Peyer's patch (tissue), 4 donors: ENCODE results near the gene MTM1.

Experiments used
- CTCF ChIP-seq, 6 experiments: fragments of 450-650 bp in 4 of 6; fragments of 200-600 bp in 2 of 6; sonication (generic) in 1 of 6; IDR thresholded peaks; one replicate each; pipeline ENCODE4 v1.5.1; 2017 to 2019; ENCODE audit warnings: antibody characterized with exemption in 6 of 6, mild to moderate bottlenecking in 3 of 6, moderate library complexity in 1 of 6
- POLR2A ChIP-seq, 2 donors: fragments of 450-650 bp; IDR thresholded peaks; one replicate each; pipeline ENCODE4 v1.5.1; 2017; ENCODE audit warnings: antibody characterized with exemption in 2 of 2, mild to moderate bottlenecking in 2 of 2, moderate library complexity in 2 of 2

GRCh38 chrX:150647331-150647730 lies 78.9 kb downstream of the MTM1 start:
- TF ChIP-seq CTCF (IDR thresholded peaks at IDR 0.05) (no peak), POLR2A (IDR thresholded peaks at IDR 0.05) (no peak)
